GM19240 (cell line): ENCODE results near the gene DOCK3.
A peak's percentile ranks its signal among the peaks of the same experiment; 100 is the strongest.
"Not testable (repeated sequence)": the region's sequence is repeated elsewhere in the genome, so short reads cannot be mapped to it uniquely, and the experiment has no call there.

Source experiments
- DNase-seq: peaks from one replicate; pipeline ENCODE4 v3.0.0; 2011; ENCODE audit warnings: low spot score; ENCODE audit not compliant: insufficient read length

Gene DOCK3

DNA sequence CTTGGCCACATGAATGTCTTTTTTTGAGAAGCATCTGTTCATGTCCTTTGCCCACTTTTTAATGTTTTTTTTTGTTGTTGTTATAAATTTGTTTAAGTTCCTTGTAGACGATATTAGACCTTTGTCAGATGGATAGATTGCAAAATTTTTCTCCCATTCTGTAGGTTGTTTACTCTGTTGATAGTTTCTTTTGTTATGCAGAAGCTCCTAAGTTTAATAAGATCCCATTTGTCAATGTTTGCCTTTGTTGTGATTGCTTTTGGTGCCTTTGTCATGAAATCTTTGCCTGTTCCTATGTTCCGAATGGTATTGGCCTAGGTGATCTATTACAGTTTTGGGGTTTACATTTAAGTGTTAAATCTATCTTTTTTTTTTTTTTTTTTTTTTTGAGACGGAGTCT, 116.2 kb downstream of the DOCK3 start:
- DNase-seq: not testable (repeated sequence)

DNA sequence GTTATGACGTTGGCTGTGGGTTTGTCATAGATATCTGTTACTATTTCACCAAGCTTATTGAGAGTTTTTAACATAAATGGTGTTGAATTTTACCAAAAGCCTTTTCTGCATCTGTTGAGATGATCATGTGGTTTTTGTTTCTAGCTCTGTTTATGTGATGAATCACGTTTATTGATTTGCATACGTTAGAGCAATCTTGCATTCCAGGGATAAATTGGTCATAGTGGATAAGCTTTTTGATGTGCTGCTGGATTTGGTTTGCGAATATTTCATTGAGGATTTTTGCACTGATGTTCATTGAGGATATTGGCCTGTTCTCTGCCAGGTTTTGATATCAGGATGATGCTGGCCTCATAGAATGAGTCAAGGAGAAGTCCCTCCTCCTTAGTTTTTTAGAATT, 117.8 kb downstream of the DOCK3 start:
- no peak for DNase-seq

DNA sequence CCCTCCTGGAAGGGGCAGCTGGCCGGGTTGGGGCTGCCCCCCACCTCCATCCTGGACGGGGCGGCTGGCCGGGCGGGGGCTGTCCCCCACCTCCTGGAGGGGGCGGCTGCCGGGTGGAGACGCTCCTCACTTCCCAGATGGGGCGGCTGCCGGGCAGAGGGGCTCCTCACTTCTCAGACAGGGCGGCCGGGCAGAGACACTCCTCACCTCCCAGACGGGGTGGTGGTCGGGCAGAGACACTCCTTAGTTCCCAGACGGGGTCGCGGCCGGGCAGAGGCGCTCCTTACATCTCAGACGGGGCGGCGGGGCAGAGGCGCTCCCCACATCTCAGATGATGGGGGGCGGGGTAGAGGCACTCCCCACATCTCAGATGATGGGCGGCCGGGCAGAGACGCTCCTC, 129.1 kb downstream of the DOCK3 start:
- DNase-seq: not testable (repeated sequence)

DNA sequence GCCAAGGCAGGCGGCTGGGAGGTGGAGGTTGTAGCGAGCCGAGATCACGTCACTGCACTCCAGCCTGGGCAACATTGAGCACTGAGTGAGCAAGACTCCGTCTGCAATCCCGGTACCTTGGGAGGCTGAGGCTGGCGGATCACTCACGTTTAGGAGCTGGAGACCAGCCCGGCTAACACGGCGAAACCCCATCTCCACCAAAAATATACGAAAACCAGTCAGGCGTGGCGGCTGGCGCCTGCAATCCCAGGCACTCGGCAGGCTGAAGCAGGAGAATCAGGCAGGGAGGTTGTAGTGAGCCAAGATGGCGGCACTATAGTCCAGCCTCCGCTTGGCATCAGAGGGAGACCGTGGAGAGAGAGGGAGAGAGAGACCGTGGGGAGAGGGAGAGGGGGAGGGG, 129.6 kb downstream of the DOCK3 start:
- DNase-seq: not testable (repeated sequence)

DNA sequence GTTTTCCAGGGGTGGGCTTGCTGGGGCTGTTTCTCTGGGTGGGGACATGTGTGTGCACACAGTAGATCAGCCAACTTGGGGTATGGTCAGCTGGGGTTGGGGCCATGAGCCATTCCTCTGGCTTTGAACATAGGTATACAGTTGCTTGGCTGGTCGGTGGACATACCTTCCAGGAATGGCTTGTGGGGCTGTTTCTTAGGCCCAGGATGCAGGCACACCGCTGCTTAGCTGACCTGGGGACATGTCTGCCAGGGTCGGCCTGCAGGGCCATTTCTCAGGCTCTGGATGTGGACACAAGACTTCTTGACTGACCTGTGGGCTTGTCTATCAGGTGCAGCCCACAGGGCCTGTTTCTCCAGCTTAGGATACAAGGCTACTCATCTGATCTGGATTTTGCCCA, 130.6 kb downstream of the DOCK3 start:
- DNase-seq: no peak

- DNase-seq: no peak
Measured at GRCh38 chr3:50806031-50806430, 131.3 kb downstream of the DOCK3 start.

- no peak for DNase-seq
Measured at GRCh38 chr3:50806806-50807205, 132.1 kb downstream of the DOCK3 start.

DNA sequence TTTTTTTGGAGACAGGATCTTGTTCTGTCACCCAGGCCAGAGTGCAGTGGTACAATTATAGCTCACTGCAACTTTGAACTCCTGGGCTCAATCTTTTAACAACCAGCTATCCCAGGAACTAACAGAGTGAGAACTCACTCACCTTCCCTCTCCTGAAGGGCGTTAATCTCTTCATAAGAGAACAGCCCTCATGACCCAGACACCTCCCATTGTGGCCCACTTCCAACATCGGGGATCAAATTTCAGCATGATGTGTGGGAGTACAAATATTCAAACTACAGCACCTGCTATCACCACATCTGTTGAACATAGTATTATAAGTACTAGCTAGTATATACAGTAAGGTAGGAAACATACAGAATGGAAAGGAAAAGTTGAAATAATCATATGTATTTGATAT, 132.5 kb downstream of the DOCK3 start:
- no peak for DNase-seq

GRCh38 chr3:50811893-50812292, 137.2 kb downstream of the DOCK3 start:
- DNase-seq: no peak

GRCh38 chr3:50815844-50816243, 141.1 kb downstream of the DOCK3 start:
- no peak for DNase-seq

- no peak for DNase-seq
Measured at GRCh38 chr3:50816894-50817293, 142.2 kb downstream of the DOCK3 start.

GRCh38 chr3:50817756-50818529, 143.2 kb downstream of the DOCK3 start:
- DNase-seq: no peak

- DNase-seq: no peak
Measured at GRCh38 chr3:50819882-50820281, 145.2 kb downstream of the DOCK3 start.

GRCh38 chr3:50825841-50826240, 151.1 kb downstream of the DOCK3 start:
- no peak for DNase-seq

DNA sequence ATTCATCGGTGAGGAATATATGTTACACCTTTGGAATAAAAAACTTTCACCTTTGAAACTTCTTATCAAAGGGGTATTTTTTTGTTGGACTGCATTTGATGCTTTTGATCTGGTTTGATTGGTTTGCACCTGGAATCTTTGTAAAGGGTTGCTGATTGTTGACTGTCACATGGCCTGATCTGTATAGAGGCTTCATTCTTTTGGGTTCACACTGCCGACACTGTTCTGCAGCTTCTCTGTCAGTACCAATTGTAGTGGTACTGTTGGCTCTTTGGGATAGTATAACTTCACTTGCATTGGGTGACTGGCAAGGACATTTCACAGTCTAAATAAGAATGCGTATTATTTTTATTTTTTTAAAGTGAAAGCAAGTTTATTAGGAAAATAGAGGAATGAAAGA, 155.7 kb downstream of the DOCK3 start:
- DNase-seq: no peak

GRCh38 chr3:50831009-50831408, 156.3 kb downstream of the DOCK3 start:
- DNase-seq: not testable (repeated sequence)

- no peak for DNase-seq
Measured at GRCh38 chr3:50840983-50841489, 166.3 kb downstream of the DOCK3 start.

GRCh38 chr3:50848308-50848707, 173.6 kb downstream of the DOCK3 start:
- DNase-seq: no peak

DNA sequence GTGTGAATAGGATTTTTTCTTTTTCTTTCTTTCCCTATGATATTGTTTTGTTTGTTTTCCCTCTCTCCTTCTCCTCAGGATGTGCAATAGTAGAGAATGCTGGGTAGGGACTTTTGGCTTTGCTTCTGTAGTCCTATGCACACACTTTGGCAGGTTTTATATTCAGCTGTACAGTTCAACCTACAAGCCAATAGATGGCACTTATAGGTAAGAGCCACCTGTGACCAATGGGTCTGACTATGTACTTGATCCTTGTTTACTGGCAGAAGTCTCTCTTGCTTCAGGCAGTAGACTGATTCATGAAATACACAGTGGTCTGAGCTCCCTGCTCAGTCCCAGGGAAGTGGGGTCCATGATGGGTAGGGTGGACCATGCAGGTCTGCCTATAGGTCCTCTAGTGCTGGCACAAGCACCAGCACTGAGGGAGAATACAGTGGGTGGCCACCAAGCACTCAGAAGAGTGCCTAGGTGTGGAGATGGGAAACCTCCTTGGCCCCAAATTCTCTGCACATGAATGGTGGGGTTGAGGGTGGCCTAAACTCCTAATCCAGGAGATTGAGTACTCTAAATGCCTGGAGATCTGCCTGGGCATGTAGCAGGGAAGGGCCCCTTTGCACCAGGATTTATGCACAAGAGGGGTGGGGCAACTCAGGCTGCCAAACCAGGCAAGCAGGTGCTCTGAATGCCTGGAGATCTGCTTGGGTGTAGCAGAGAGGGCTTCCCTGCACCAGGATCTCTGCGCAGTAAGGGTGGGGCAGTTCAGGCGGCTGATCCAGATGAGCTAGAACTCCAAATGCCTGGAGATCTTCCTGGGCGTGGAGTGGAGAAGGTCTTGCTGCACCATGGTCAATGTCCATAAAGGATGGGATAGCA, 176.1 kb downstream of the DOCK3 start:
- DNase-seq: no peak

DNA sequence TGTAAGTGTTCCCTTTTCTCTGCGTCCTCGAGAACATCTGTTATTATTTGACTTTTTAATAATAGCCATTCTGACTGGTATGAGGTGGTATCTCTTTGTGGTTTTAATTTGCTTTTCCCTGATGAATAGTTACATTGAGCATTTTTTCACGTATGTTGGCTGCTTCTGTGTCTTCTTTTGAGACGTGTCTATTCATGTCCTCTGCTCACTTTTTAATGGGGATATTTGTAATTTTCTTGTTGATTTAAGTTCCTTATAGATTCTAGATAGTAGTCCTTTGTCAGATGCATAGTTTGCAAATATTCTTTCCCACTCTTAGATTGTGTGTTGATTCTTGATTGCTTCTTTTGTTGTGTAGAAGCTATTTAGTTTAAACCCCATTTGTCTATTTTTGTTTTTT, 179.2 kb downstream of the DOCK3 start:
- DNase-seq: no peak

- DNase-seq: no peak
Measured at GRCh38 chr3:50862221-50862620, 187.5 kb downstream of the DOCK3 start.

GRCh38 chr3:50873376-50874157, 198.8 kb downstream of the DOCK3 start:
- DNase-seq: peak; percentile 23
